SHP77 treated with DMSO at 0.1 percent for 48 hours (cell line): ENCODE data around the gene NPIPA3.
"Not testable (repeated sequence)": the region's sequence is repeated elsewhere in the genome, so short reads cannot be mapped to it uniquely, and the experiment has no call there.

Experiments
- DNase-seq: peaks from one replicate; lab custom pipeline; 2025; lab: John Stamatoyannopoulos, UW

Gene NPIPA3

GRCh38 chr16:14703156-14704011 lies at the start of gene NPIPA3:
Gene NPIPA3 (plus strand): TSS chr16:14703411. CDS start chr16:14708944, 5,533 bp downstream.
- not testable (repeated sequence) for DNase-seq

- DNase-seq: no peak
Observed at GRCh38 chr16:14658063-14658462, 45.1 kb upstream of the NPIPA3 start.

- no peak for DNase-seq
Observed at GRCh38 chr16:14667347-14668266, 35.6 kb upstream of the NPIPA3 start.

GRCh38 chr16:14668556-14669223 lies 34.5 kb upstream of the NPIPA3 start:
- DNase-seq: no peak

- no peak for DNase-seq
Observed at GRCh38 chr16:14669776-14670175, 33.4 kb upstream of the NPIPA3 start.

GRCh38 chr16:14672403-14672971 lies 30.7 kb upstream of the NPIPA3 start:
- DNase-seq: no peak

- DNase-seq: no peak
Observed at GRCh38 chr16:14676633-14677032, 26.6 kb upstream of the NPIPA3 start.

GRCh38 chr16:14677627-14678026 lies 25.6 kb upstream of the NPIPA3 start:
- DNase-seq: no peak

GRCh38 chr16:14678748-14679497 lies 24.3 kb upstream of the NPIPA3 start:
- DNase-seq: no peak

- not testable (repeated sequence) for DNase-seq
Observed at GRCh38 chr16:14680396-14680795, 22.8 kb upstream of the NPIPA3 start.

- no peak for DNase-seq
Observed at GRCh38 chr16:14681115-14681514, 22.1 kb upstream of the NPIPA3 start.

GRCh38 chr16:14682121-14682520 lies 21.1 kb upstream of the NPIPA3 start:
- DNase-seq: no peak

- not testable (repeated sequence) for DNase-seq
Observed at GRCh38 chr16:14685870-14686793, 17.1 kb upstream of the NPIPA3 start.

- not testable (repeated sequence) for DNase-seq
Observed at GRCh38 chr16:14694129-14694528, 9.1 kb upstream of the NPIPA3 start, which contains the start of gene PLA2G10. Gene PLA2G10 (minus strand): TSS chr16:14694308. CDS start chr16:14694229, 79 bp downstream.

GRCh38 chr16:14701859-14702258 lies 1.4 kb upstream of the NPIPA3 start:
- not testable (repeated sequence) for DNase-seq

GRCh38 chr16:14702672-14703071 lies 539 bp upstream of the NPIPA3 start:
- DNase-seq: not testable (repeated sequence)

GRCh38 chr16:14733233-14733632 lies 30.0 kb downstream of the NPIPA3 start:
- DNase-seq: not testable (repeated sequence)

- not testable (repeated sequence) for DNase-seq
Observed at GRCh38 chr16:14740832-14741385, 37.7 kb downstream of the NPIPA3 start.

GRCh38 chr16:14741794-14742193 lies 38.6 kb downstream of the NPIPA3 start:
- DNase-seq: not testable (repeated sequence)
